GM06990 (cell line): Measurements from ENCODE around the gene EFNB2.

Experiments used
- DNase-seq: peaks from one replicate; pipeline ENCODE4 v3.0.0-alpha.2; 2011; ENCODE audit not compliant: insufficient read length; ENCODE audit errors: extremely low read depth
- H3K27me3 ChIP-seq: replicated peaks from 2 replicates; pipeline ENCODE4 v1.6.0; 2011; ENCODE audit warnings: low read length; ENCODE audit not compliant: control insufficient read depth, insufficient read depth
- H3K36me3 ChIP-seq: 2 replicates; pipeline ENCODE4 v1.5.1; 2011; ENCODE audit warnings: low read length; ENCODE audit not compliant: control insufficient read depth, insufficient read depth
- H3K4me3 ChIP-seq: replicated peaks from 2 replicates; pipeline ENCODE4 v1.5.1; 2011; ENCODE audit warnings: low read depth, mild to moderate bottlenecking, control low read depth, low read length
- TF ChIP-seq, protein P1 (sequence below): IDR thresholded peaks from 2 replicates; pipeline ENCODE4 v1.5.1; 2011; ENCODE audit warnings: low read length, control low read depth, mild to moderate bottlenecking, inconsistent platforms; ENCODE audit not compliant: insufficient read depth, poor library complexity, severe bottlenecking

EFNB2 gene

DNA sequence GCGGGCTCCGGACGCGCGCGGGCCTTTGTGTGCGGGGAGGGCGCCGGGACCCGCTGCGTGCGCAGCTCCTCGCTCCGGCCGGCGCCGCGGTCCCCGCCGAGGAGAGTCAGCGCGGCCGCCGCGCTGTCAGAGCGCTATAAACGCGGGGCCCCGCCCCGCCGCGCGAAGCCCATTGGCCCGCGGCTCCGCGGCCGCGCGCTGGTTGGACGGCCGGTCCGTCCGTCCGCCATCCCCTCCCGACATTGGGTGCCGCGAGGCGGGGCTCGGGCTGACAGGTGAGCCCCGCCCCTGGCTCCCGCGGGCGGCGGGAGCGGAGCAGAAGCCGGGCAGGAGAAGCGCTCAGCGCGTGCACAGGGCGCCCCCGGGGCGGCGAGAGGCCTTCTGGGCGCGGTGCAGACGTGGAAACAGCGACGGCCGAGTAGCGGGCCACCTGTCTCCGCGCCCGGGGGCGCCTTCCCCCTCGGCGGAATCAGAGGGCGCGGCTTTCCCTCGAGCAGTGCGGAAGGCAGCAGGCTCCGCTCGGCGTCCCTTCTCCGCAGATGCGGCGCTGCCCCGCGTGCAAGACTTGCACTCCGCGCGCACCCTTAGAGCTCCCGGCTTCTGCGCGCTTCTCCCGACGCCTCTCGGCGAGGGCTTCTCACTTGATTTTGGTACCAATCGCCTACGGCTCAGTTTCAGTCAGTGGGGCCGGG lies at the start of gene EFNB2:
Gene EFNB2, minus strand, starts transcription at position 111 of the 692 bp plus-strand sequence. CDS start 698 bp downstream, outside the sequence.
- DNase-seq = peak; percentile 96
- Histone ChIP-seq H3K27me3 (no peaks in the 10 kb centered on the region), H3K4me3 (peak within 1 kb of the TSS; percentile 78), H3K36me3 (no peaks in the 10 kb centered on the region)
- TF ChIP-seq, protein P1, sequence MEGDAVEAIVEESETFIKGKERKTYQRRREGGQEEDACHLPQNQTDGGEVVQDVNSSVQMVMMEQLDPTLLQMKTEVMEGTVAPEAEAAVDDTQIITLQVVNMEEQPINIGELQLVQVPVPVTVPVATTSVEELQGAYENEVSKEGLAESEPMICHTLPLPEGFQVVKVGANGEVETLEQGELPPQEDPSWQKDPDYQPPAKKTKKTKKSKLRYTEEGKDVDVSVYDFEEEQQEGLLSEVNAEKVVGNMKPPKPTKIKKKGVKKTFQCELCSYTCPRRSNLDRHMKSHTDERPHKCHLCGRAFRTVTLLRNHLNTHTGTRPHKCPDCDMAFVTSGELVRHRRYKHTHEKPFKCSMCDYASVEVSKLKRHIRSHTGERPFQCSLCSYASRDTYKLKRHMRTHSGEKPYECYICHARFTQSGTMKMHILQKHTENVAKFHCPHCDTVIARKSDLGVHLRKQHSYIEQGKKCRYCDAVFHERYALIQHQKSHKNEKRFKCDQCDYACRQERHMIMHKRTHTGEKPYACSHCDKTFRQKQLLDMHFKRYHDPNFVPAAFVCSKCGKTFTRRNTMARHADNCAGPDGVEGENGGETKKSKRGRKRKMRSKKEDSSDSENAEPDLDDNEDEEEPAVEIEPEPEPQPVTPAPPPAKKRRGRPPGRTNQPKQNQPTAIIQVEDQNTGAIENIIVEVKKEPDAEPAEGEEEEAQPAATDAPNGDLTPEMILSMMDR = no peak

DNA sequence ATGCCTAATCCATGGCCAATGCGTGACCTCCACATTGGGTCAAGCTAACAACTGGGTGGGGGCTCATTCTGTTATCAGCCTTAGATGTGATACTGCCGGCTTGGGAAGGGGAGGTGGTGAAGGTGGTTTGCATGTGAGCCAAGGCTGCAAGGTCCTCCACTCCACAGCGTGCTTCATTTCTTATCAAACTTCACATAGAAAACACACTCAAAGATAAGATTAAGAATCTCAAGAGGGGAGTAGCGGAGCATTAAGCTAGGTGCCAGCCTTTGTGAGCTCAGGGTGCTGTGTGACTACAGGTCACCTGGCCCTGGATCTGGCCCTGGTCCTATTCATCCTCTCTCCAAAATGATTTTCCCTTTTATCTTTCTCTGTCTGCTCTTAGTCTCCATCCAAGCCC lies 45.8 kb upstream of the EFNB2 start:
- Histone ChIP-seq H3K36me3 (no peaks in the 10 kb centered on the region), H3K4me3 (no peak overlapping the region)
- TF ChIP-seq, protein P1 = no peak

DNA sequence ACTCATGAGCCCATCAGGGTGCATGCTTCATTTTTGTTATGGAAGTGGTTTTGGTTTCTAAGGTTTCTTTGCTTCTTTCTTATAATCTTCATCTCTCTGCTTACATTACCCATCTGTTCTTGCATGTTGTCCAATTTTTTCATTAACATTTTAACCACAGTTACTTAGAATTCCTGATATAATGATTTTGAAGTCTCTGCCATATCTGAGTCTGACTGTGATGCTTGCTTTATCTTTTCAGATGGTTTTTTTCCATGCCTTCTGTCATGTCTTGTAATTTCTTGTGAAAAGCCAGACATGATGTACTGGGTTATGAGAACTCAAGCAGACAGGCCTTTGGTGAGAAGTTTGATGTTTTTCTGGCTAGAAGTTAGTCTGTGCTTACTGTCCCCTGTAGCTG lies 40.4 kb upstream of the EFNB2 start:
- TF ChIP-seq, protein P1 = no peak
- Histone ChIP-seq H3K4me3 (no peak overlapping the region), H3K27me3 (no peaks in the 10 kb centered on the region), H3K36me3 (no peaks in the 10 kb centered on the region)
- DNase-seq = no peak

More for the DNA sequence above, 45.8 kb upstream of the EFNB2 start:
- no peak for DNase-seq
- H3K27me3 ChIP-seq = no peaks in the 10 kb centered on the region

DNA sequence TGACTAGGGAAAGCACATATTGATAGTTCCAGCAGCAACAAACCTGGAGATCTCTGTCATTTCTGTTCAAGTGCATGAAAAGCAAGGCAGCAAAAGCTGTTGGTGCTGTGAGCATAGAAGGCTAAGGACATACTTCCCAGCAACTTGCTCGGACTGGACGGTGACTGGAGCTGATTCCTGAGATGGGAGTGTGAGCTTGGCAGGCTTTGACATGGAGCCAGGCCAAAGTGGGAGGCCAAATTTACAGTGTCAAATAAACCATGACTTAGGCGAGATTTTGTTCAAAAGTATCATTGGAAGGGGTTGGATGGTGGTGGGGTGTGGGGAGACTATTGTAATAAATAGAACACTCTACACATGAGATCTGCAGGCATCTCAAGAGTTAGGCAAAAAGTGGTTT lies 38.4 kb upstream of the EFNB2 start:
- H3K36me3 ChIP-seq = no peaks in the 10 kb centered on the region
- no peaks in the 10 kb centered on the region for H3K27me3 ChIP-seq
- TF ChIP-seq, protein P1 = no peak
- DNase-seq = no peak
- no peak overlapping the region for H3K4me3 ChIP-seq

- Histone ChIP-seq H3K27me3 (no peaks in the 10 kb centered on the region), H3K36me3 (no peaks in the 10 kb centered on the region), H3K4me3 (no peak overlapping the region)
- DNase-seq = no peak
- TF ChIP-seq, protein P1 = no peak
Observed at GRCh38 chr13:106573284-106573846, 37.9 kb upstream of the EFNB2 start.

GRCh38 chr13:106570299-106570852 lies 34.9 kb upstream of the EFNB2 start:
- DNase-seq = no peak

More at GRCh38 chr13:106570299-106570852, 34.9 kb upstream of the EFNB2 start:
- H3K36me3 ChIP-seq = no peaks in the 10 kb centered on the region
- TF ChIP-seq, protein P1 = no peak
- H3K27me3 ChIP-seq = no peaks in the 10 kb centered on the region
- no peak overlapping the region for H3K4me3 ChIP-seq
